GM12801 (cell line): Measurements from ENCODE around the gene ZP4.

Experiments used
- TF ChIP-seq, protein P1 (sequence below): IDR thresholded peaks from one replicate; pipeline ENCODE4 v1.5.1; 2011; ENCODE audit warnings: control low read depth; ENCODE audit not compliant: insufficient read length; ENCODE audit errors: extremely low read depth

The ZP4 gene

DNA sequence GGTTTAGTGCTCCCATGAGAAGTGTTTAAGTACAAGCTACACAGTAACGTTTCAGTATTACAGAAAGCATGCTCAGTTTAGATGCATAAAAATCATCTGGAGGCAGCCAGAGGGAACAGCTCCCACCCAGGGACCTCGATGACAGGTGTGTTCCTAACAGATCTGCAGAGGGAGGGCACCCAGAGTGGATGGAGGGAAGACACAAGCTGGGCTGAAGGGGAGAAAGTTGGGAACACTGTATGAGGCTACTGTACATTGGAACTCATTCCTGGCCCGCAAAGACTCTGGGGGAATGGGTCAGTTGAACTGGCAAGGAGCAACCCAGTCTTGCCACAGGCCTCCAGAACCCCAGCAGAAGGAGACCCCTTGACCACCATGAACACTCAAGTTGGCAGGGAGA is 52.4 kb downstream of the ZP4 start:
- TF ChIP-seq, protein P1, sequence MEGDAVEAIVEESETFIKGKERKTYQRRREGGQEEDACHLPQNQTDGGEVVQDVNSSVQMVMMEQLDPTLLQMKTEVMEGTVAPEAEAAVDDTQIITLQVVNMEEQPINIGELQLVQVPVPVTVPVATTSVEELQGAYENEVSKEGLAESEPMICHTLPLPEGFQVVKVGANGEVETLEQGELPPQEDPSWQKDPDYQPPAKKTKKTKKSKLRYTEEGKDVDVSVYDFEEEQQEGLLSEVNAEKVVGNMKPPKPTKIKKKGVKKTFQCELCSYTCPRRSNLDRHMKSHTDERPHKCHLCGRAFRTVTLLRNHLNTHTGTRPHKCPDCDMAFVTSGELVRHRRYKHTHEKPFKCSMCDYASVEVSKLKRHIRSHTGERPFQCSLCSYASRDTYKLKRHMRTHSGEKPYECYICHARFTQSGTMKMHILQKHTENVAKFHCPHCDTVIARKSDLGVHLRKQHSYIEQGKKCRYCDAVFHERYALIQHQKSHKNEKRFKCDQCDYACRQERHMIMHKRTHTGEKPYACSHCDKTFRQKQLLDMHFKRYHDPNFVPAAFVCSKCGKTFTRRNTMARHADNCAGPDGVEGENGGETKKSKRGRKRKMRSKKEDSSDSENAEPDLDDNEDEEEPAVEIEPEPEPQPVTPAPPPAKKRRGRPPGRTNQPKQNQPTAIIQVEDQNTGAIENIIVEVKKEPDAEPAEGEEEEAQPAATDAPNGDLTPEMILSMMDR: no peak

GRCh38 chr1:237834461-237834860 is 56.3 kb downstream of the ZP4 start:
- TF ChIP-seq, protein P1: no peak

DNA sequence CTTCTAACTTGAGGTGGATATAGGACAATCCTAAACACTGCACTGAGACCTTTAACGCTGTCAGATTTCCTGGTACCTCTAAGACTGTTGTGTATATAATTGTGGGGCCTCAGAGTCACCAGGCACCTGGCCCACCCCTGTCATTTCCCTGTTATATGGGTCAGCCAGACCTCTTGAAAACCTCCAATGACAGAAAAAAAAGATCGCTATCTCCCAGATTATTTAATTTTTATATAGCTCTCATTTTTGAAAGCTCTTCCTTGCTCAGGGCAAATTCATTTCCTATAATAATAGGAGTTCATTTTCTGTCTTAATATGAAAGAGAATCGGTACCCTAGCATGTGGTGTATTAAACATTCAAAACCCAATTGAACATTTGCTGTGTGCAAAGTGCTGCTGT is 56.7 kb downstream of the ZP4 start:
- TF ChIP-seq, protein P1: no peak

- TF ChIP-seq, protein P1: no peak
Measured at GRCh38 chr1:237832858-237833257, 57.9 kb downstream of the ZP4 start.
